ENCODE results near the gene PHLDB2. TPM values are rescaled to one million over a fixed set of nuclear protein-coding genes. Genes with fewer than 3 reads are reported as not detected.

The PHLDB2 gene
- total RNA-seq, 2 experiments from 2014 or later: 1.2 to 2.4 TPM

- H3K27ac Mint-ChIP-seq: peak overlapping the region; percentile 80
- DNase-seq: no peak
- H3K36me3 Mint-ChIP-seq (ENCODE audit: low read depth): peaks cover 55% of the 10 kb centered on the region
- intact Hi-C loops (cut with micrococcal nuclease): loop anchor here (5.0 kb wide), 1 partner anchor 58 kb away; no protein-coding TSS in a partner anchor
- ATAC-seq: peak; percentile 52
- TF ChIP-seq CTCF (IDR thresholded peaks at IDR 0.05): no peak
- no peaks in the 10 kb centered on the region for H3K9me3 Mint-ChIP-seq
- H3K4me3 Mint-ChIP-seq: no peak overlapping the region
- H3K27me3 Mint-ChIP-seq: no peaks in the 10 kb centered on the region
- ChIA-PET CTCF (interaction anchor here (0.7 to 21.1 kb wide), 3 partner anchors 17 to 59 kb away, joined by 3 to 477 read pairs (median 98); no protein-coding TSS in a partner anchor), POLR2A (interaction anchor here (1.4 kb wide), 1 partner anchor 9 kb away, joined by 3 read pairs; no protein-coding TSS in a partner anchor)
- peaks cover 71% of the 10 kb centered on the region for H3K4me1 Mint-ChIP-seq (ENCODE audit: low read depth)
These were observed 125.7 kb downstream of the PHLDB2 start for GRCh38 chr3:111984636-111985298.

DNA sequence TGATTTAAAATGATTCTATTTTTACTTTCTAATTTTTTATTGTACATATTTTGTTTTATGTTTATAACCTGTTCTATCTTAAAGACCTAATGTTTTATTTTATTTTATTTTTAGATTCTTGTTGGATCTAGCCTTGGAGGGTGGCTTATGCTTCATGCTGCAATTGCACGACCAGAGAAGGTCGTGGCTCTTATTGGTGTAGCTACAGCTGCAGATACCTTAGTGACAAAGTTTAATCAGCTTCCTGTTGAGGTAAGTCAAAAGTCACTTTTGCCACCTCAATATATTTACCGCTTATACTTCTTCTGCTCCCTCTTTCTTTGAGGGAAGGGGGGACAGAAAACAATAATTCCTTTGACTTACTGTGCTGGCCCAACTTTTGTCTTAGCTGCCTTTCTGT lies 127.7 kb downstream of the PHLDB2 start:
- H3K36me3 Mint-ChIP-seq (ENCODE audit: low read depth): peaks cover 51% of the 10 kb centered on the region
- TF ChIP-seq CTCF (IDR thresholded peaks at IDR 0.05): no peak
- peaks cover 53% of the 10 kb centered on the region for H3K4me1 Mint-ChIP-seq (ENCODE audit: low read depth)
- intact Hi-C loops (cut with micrococcal nuclease): loop anchor here (5.0 kb wide), 1 partner anchor 56 kb away; no protein-coding TSS in a partner anchor
- peak overlapping the region; percentile 18 for H3K27ac Mint-ChIP-seq
- no peak overlapping the region for H3K4me3 Mint-ChIP-seq
- CTCF ChIA-PET: interaction anchor here (0.8 to 21.1 kb wide), 6 partner anchors 8 to 57 kb away, joined by 3 to 477 read pairs (median 6); no protein-coding TSS in a partner anchor
- H3K9me3 Mint-ChIP-seq: no peaks in the 10 kb centered on the region
- DNase-seq (peak; percentile 11), ATAC-seq (peak; percentile 59)
- no peaks in the 10 kb centered on the region for H3K27me3 Mint-ChIP-seq
- POLR2A ChIA-PET: interaction anchor here (1.3 kb wide), 1 partner anchor 8 kb away, joined by 5 read pairs; no protein-coding TSS in a partner anchor

- H3K9me3 Mint-ChIP-seq: no peaks in the 10 kb centered on the region
- no peaks in the 10 kb centered on the region for H3K27me3 Mint-ChIP-seq
- peak; percentile 71 for TF ChIP-seq CTCF (IDR thresholded peaks at IDR 0.05)
- H3K4me3 Mint-ChIP-seq: no peak overlapping the region
- H3K36me3 Mint-ChIP-seq (ENCODE audit: low read depth): peaks cover 53% of the 10 kb centered on the region
- intact Hi-C loops (cut with micrococcal nuclease): loop anchor here (1.0 to 5.0 kb wide), 2 partner anchors 24 to 53 kb away; no protein-coding TSS in a partner anchor
- peak overlapping the region; percentile 28 for H3K27ac Mint-ChIP-seq
- DNase-seq: no peak
- ChIA-PET CTCF (interaction anchor here (0.7 to 21.1 kb wide), 26 partner anchors 9 to 336 kb away, joined by 3 to 477 read pairs (median 6); partner anchors contain the start of genes ABHD10 and TAGLN3), POLR2A (interaction anchor here (0.8 to 3.2 kb wide), 2 partner anchors 8 to 10 kb away, joined by 3 to 10 read pairs; partner anchors contain the start of gene ABHD10)
- H3K4me1 Mint-ChIP-seq (ENCODE audit: low read depth): peaks cover 34% of the 10 kb centered on the region
- peak; percentile 68 for ATAC-seq
These were observed 130.1 kb downstream of the PHLDB2 start for GRCh38 chr3:111989061-111989678.

DNA sequence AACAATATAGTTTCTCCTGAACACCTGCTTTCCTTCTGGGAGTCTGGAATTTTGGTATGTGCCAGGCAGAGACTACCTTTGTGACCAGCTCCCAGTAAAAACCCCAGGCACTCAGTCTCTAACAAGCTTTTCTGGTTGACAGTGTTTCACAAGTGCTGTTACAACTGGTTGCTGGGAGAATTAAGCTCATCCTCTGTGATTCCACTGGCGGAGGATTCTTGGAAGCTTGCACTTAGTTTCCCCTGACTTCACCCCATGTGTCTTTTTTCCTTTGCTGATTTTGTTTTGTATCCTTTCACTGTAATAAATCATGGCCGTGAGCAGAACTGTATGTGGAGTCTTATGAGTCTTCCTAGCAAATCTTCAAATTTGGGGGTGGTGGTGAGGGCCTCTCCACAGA lies 134.0 kb downstream of the PHLDB2 start:
- POLR2A ChIA-PET: interaction anchor here (0.7 to 3.2 kb wide), 3 partner anchors 12 to 14 kb away, joined by 3 to 11 read pairs (median 6); no protein-coding TSS in a partner anchor
- no peak for TF ChIP-seq CTCF (IDR thresholded peaks at IDR 0.05)
- no peak for DNase-seq
- Mint-ChIP-seq H3K36me3 (ENCODE audit: low read depth) (peaks cover 25% of the 10 kb centered on the region), H3K4me1 (ENCODE audit: low read depth) (peaks cover 8% of the 10 kb centered on the region), H3K9me3 (no peaks in the 10 kb centered on the region), H3K27me3 (no peaks in the 10 kb centered on the region), H3K4me3 (no peak overlapping the region), H3K27ac (no peak overlapping the region)
- CTCF ChIA-PET: interaction anchor here (1.7 to 21.1 kb wide), 5 partner anchors 10 to 276 kb away, joined by 4 to 477 read pairs (median 70); partner anchors contain the start of gene ABHD10
- intact Hi-C loops (cut with micrococcal nuclease): no loop called here
- no peak for ATAC-seq

Measured in activated CD8-positive, alpha-beta T cell treated with anti-CD3 and anti-CD28 coated beads for 36 hours (primary cell).